ENCODE results near the gene ZNF837.
A peak's percentile ranks its signal among the peaks of the same experiment; 100 is the strongest.

The ZNF837 gene

DNA sequence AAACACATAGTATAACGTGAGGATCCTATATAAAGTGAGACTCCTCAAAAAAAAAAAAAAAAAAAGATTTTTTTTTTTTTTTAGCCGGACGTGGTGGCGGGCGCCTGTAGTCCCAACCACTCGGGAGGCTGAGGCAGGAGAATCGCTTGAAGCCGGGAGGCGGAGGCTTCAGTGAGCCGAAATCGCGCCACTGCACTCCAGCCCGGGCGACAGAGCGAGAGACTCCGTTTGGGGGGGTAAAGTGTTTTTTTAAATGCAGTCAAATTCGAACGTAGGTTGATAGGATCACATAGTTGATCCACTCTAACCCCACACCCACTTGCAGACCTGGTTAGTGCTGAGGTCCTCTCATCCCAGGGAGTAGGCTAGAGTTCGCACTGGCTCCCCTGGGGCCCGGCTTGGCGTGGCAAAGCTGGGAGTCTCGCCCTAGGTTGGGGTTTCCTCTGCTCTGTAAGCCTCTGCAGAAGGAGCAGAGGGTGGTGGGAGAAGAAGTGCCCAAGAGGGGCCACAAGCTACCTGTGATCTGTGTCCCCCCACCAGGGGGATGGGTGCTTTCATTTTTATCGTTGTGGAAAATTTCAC, 21.1 kb upstream of the ZNF837 start:
- no peaks in the 10 kb centered on the region for H3K36me3 ChIP-seq (ENCODE audit: control insufficient read depth, insufficient read depth, low read length)
- no peak overlapping the region for H3K27ac ChIP-seq
- no peaks in the 10 kb centered on the region for H3K79me2 ChIP-seq
- H2AFZ ChIP-seq: peak overlapping the region; percentile 77
- peak overlapping the region; percentile 99 for H3K4me2 ChIP-seq (ENCODE audit: low read length)
- TF ChIP-seq, protein P1, sequence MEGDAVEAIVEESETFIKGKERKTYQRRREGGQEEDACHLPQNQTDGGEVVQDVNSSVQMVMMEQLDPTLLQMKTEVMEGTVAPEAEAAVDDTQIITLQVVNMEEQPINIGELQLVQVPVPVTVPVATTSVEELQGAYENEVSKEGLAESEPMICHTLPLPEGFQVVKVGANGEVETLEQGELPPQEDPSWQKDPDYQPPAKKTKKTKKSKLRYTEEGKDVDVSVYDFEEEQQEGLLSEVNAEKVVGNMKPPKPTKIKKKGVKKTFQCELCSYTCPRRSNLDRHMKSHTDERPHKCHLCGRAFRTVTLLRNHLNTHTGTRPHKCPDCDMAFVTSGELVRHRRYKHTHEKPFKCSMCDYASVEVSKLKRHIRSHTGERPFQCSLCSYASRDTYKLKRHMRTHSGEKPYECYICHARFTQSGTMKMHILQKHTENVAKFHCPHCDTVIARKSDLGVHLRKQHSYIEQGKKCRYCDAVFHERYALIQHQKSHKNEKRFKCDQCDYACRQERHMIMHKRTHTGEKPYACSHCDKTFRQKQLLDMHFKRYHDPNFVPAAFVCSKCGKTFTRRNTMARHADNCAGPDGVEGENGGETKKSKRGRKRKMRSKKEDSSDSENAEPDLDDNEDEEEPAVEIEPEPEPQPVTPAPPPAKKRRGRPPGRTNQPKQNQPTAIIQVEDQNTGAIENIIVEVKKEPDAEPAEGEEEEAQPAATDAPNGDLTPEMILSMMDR (IDR thresholded peaks at IDR 0.05): no peak
- H3K4me1 ChIP-seq: peaks cover 3% of the 10 kb centered on the region
- no peak overlapping the region for H3K9ac ChIP-seq
- peak overlapping the region; percentile 83 for H3K4me3 ChIP-seq (ENCODE audit: low read depth, low read length)
- H3K27me3 ChIP-seq (ENCODE audit: control insufficient read depth, insufficient read depth, low read length): no peaks in the 10 kb centered on the region
- H3K9me3 ChIP-seq (ENCODE audit: control insufficient read depth, low read length): no peaks in the 10 kb centered on the region

DNA sequence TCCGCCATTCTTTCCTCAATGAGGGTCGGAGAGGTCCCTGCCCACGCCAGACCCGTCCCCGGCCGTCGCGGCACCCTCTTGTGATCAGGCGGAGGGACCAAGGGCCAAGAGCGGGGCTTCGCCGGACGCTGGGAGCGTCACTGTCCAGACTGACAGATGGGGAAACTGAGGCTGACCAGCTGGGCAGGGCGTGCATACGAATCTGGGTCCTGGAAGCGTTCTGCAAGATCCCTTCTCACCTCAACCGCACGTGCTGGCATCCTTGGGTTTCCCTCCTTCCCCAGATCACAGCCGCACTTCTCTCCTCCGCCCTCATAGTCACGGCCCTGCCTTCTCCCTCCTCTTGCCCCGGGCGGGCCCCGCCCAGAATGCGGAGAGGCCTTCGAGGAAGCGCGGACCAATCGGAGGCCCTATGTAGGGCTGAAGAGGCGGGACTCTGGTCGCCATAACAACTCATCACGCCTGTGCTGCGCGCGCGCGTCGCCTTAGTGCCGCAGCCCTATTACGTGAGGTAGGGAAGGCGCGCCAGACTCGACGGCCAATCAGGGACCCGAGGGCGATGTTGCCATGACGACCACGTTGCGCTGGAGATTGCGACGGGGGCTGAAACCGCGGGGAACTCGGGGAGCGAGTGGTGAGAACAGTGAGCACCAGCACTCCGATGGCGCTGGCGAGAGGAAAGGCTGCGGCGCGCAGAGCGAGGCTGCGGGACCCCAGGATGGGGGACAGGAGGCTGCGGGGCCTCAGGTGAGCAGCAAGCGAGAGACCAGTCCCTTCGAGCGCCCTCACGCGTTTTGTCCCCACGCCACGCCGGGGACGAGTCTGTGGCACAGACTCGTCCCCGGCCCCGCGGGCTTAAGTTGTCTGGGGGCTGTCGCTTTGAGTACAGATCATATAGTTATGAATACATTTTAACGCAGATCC, 20.3 kb upstream of the ZNF837 start:
- H3K4me1 ChIP-seq: no peaks in the 10 kb centered on the region
- TF ChIP-seq, protein P1 (IDR thresholded peaks at IDR 0.05): peak; percentile 18
- H3K4me2 ChIP-seq (ENCODE audit: low read length): peak overlapping the region; percentile 99
- no peak overlapping the region for H3K9ac ChIP-seq
- peak overlapping the region; percentile 83 for H3K4me3 ChIP-seq (ENCODE audit: low read depth, low read length)
- H3K79me2 ChIP-seq: no peaks in the 10 kb centered on the region
- H3K9me3 ChIP-seq (ENCODE audit: control insufficient read depth, low read length): no peaks in the 10 kb centered on the region
- peak overlapping the region; percentile 77 for H2AFZ ChIP-seq
- no peaks in the 10 kb centered on the region for H3K27me3 ChIP-seq (ENCODE audit: control insufficient read depth, insufficient read depth, low read length)
- H3K27ac ChIP-seq: peak overlapping the region; percentile 15
- no peaks in the 10 kb centered on the region for H3K36me3 ChIP-seq (ENCODE audit: control insufficient read depth, insufficient read depth, low read length)

DNA sequence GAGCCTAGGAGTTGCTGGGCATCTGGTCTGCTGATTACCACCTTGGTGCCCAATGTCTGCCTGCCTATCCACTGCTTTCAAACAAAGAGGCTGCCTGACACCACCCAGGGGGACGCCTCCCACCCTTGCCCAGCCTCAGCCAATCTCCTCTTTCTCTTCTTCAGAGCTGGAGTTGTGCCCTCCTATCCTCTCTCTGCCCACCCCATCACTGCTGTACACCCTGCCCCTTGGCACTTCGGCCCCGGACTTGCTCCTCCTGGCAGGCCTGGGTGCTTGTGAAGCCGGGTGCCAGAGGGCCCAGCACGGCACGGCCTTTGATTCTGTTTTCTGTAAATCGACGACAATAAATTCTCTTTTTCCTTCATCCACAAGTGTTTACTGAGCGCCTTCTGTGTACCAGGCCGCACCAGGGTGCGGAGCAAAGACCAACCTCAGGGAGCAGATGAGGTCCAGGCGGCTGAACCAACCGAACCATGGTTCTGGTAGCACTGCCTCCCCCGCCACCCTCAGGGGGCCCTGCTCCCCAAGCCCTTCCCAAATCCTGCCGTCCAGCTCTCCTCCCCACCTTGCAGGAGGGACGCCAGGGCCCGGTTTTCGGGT, 19.6 kb upstream of the ZNF837 start:
- peak overlapping the region; percentile 83 for H3K4me3 ChIP-seq (ENCODE audit: low read depth, low read length)
- H3K27ac ChIP-seq: no peak overlapping the region
- no peak overlapping the region for H3K9ac ChIP-seq
- H2AFZ ChIP-seq: peak overlapping the region; percentile 58
- TF ChIP-seq, protein P1 (IDR thresholded peaks at IDR 0.05): no peak
- H3K79me2 ChIP-seq: no peaks in the 10 kb centered on the region
- peaks cover 3% of the 10 kb centered on the region for H3K4me1 ChIP-seq
- no peaks in the 10 kb centered on the region for H3K9me3 ChIP-seq (ENCODE audit: control insufficient read depth, low read length)
- H3K36me3 ChIP-seq (ENCODE audit: control insufficient read depth, insufficient read depth, low read length): no peaks in the 10 kb centered on the region
- H3K27me3 ChIP-seq (ENCODE audit: control insufficient read depth, insufficient read depth, low read length): no peaks in the 10 kb centered on the region
- peak overlapping the region; percentile 99 for H3K4me2 ChIP-seq (ENCODE audit: low read length)

DNA sequence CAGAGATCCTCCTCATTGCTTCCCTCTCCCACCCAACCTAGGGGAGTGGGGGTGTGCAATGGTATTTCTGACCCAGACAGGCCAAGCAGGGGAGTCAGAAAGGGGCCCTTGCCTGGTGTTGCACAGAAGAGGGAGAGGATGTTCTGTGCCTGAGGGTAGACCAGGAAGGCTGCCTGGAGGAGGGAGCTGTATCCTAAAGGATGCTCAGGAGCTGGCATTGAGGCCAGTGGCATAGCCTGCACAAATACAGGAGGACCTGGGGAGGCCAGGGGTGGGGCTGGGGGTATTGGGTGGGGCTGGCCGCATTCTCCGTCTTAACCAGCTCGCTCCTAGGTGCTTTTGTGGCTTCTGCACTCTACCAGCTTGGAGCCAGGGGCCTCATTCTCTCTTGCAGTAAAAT, 19.1 kb upstream of the ZNF837 start:
- TF ChIP-seq, protein P1 (IDR thresholded peaks at IDR 0.05): no peak
- Histone ChIP-seq H3K4me3 (ENCODE audit: low read depth, low read length) (no peak overlapping the region), H3K9me3 (ENCODE audit: control insufficient read depth, low read length) (no peaks in the 10 kb centered on the region), H3K27ac (no peak overlapping the region), H3K79me2 (no peaks in the 10 kb centered on the region), H3K27me3 (ENCODE audit: control insufficient read depth, insufficient read depth, low read length) (no peaks in the 10 kb centered on the region), H3K4me1 (peaks cover 4% of the 10 kb centered on the region), H2AFZ (no peak overlapping the region), H3K9ac (no peak overlapping the region), H3K36me3 (ENCODE audit: control insufficient read depth, insufficient read depth, low read length) (no peaks in the 10 kb centered on the region), H3K4me2 (ENCODE audit: low read length) (no peak overlapping the region)

All from parathyroid adenoma (tissue), 2 donors.